LNCAP (cell line): Measurements from ENCODE around the gene P2RX7.

Experiments
- TF ChIP-seq, protein P1 (sequence below): fragments of 450-650 bp; IDR thresholded peaks from 2 replicates; pipeline ENCODE4 v1.5.1; 2017; ENCODE audit warnings: mild to moderate bottlenecking

The P2RX7 gene

DNA sequence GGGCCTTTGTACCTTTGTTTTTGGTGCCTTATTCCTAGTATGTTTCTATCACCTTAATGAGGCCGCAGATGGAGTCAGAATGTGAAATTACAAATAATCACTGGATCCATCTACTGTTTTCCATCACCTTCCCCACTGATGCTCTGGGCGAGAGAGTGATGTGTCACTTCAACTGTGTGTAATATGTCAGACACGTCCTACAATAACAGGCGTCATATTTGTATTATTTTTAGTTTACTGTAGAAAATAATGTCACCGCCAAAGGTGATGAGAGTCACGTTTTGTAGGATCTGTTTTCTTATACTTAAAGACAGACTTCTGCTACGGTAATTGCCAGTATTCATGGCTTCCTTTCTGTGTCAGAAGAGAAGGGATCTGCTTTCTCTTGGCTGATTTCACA lies 54.8 kb downstream of the P2RX7 start:
- TF ChIP-seq, protein P1, sequence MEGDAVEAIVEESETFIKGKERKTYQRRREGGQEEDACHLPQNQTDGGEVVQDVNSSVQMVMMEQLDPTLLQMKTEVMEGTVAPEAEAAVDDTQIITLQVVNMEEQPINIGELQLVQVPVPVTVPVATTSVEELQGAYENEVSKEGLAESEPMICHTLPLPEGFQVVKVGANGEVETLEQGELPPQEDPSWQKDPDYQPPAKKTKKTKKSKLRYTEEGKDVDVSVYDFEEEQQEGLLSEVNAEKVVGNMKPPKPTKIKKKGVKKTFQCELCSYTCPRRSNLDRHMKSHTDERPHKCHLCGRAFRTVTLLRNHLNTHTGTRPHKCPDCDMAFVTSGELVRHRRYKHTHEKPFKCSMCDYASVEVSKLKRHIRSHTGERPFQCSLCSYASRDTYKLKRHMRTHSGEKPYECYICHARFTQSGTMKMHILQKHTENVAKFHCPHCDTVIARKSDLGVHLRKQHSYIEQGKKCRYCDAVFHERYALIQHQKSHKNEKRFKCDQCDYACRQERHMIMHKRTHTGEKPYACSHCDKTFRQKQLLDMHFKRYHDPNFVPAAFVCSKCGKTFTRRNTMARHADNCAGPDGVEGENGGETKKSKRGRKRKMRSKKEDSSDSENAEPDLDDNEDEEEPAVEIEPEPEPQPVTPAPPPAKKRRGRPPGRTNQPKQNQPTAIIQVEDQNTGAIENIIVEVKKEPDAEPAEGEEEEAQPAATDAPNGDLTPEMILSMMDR: no peak

DNA sequence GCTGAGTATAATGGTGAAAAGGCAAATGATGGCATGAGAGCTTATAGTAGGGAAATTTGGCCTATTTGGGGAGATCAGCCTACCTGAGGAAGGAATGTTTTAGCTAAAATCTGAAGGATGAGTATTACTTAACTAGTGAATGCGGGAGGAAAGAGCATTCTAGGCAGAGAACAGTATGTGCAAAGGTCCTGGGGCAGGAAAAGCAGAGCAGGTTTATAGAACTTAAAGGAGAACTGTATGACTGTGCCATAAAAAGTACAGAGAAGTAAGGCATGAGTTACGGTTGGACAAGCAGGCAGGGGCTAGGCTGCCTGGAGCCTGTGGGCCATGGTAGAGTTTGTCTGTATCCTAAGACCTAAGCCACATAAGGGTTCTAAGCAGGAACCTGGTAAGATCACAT lies 55.6 kb downstream of the P2RX7 start:
- TF ChIP-seq, protein P1: no peak

DNA sequence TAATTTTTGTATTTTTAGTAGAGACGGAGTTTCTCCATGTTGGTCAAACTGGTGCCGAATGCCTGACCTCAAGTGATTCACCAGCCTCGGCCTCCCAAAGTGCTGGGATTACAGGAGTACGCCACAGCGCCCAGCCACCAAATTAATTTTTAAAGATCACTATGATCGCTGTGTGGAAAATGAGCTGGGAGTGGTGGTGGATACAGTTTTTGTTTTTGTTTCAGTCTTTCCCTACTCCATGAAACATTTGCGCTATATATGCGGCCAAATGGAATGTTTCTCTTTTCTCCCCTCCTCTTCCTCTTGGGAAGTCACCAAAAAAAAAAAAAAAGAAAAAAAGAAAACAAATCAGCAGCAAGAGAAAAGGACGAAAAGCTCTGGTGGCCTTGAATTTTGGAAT lies 56.5 kb downstream of the P2RX7 start:
- TF ChIP-seq, protein P1: no peak

DNA sequence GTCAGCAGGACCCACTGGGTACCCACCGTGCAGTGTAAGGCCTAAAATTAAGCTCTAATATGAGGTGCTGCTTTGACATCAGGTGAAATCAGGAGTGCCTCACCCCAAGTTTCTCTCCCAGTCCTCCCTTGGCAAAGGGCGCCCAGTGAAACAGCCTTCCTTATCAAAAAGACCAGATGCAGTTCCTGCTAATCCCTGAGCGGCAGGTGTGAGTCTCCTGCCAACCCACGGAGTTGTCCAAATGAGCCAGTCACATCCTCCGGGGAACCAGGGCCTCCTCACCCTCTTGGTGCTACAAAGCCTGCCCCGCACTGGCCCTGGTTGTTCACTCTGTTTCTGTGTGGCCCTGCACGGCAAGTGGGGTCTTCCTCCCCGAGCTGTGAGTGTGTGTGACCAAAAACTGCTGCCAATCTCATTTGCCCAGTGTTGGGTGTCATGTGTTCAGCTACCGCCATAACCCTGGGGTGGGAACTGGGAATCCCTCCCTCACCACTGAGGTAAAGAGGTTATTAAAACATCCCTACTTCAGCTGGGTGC lies 57.0 kb downstream of the P2RX7 start:
- TF ChIP-seq, protein P1: no peak

DNA sequence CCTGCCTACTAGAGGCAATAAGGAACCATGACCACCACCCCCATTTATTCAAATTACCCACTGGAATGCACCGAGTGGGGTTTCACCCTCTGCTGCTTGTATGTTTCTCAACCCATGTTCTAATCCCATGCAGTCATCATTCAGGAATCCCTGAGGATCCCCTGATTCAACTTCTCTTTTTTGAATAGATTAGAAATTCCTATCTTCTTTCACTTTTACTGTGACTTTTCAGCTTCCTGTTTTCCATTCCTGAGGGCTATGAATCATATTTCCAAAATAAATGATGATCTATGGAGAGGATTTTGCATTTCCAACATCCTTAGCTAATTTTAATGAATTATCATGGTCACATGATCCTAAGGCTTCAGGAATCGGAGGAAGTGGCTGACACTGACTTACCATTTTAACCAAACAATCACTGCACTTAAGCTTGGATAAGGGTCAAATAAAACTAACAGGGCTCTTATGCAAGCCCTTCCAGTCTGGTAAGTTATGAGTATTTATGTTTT lies 57.9 kb downstream of the P2RX7 start:
- TF ChIP-seq, protein P1: no peak

DNA sequence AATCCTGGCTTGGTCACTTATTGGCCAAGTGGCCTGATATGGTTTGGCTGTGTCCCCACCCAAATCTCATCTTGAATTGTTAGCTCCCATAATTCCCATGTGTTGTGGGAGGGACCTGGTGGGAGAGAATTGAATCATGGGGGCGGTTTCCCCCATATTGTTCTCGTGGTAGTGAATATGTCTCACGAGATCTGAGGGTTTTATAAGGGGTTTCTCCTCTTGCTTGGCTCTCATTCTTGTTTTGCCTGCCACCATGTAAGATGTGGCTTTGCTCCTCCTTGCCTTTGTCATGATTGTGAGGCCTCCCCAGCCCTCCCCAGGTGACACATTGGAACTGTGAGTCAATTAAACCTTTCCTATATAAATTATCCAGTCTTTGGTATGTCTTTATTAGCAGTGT lies 58.5 kb downstream of the P2RX7 start:
- TF ChIP-seq, protein P1: no peak

DNA sequence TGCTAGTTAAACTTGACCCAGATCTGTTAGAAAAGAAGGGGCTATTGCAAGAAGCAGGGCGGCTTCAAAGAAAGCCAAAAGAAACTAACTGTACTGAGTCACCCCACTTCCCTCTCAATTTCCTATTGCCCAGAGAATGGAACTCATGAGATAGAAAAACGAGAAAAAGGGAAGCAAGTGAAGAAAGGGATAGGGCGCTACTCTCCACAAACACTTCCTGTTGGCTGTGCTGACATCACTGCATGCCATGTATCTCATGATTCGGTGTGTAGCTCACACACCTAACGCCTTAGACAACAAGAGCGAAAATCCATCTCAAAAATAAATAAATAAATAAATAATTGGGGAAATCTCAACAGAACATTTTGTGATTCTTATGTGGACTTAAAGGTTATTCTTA lies 64.2 kb downstream of the P2RX7 start:
- TF ChIP-seq, protein P1: no peak

DNA sequence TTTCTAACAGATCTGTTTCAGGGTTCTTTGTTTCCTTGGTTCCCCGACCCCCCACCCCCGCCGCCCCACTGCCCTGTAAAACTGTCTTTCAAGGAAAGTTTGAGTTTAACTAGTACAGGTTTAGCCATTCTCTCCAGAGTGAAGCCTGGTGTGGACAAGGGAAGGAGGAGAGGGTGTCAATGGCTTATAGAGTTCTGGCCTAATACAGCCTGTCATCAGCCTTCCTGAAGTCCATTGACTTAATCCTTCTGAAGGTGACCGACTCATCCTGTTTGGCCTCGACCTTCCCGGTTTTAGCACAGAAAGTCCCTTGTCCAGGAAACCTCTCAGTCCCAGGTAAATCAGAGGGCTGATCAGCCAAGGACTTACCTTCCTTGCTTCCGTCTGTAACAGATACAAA lies 66.3 kb downstream of the P2RX7 start:
- TF ChIP-seq, protein P1: no peak
